Activated CD8-positive, alpha-beta T cell treated with anti-CD3 and anti-CD28 coated beads for 36 hours (primary cell): ENCODE results near the gene MTCH1. TPM values are rescaled to one million over a fixed set of nuclear protein-coding genes. Genes with fewer than 3 reads are reported as not detected.

ENCODE experiments used
- ATAC-seq: fragments of 200-7000 bp; cut with Tn5 transposase; one replicate; pipeline ENCODE4 v1.10.0; 2021; ENCODE audit warnings: mild to moderate bottlenecking, moderate library complexity
- CTCF ChIA-PET: fragments of 350-600 bp; sonication (Branson Sonifier 250); formaldehyde crosslinking; loops from one replicate; lab custom pipeline; 2021; ENCODE audit warnings: antibody characterized with exemption; lab: Charles Lee
- POLR2A ChIA-PET: fragments of 350-600 bp; sonication (Branson Sonifier 250); formaldehyde crosslinking; loops from one replicate; lab custom pipeline; 2021; ENCODE audit warnings: antibody characterized with exemption; lab: Charles Lee
- DNase-seq: peaks from one replicate; pipeline ENCODE4 v3.0.0-alpha.2; 2020
- H3K27ac Mint-ChIP-seq: one replicate; pipeline ENCODE4 v1.8.0; 2021; ENCODE audit warnings: mild to moderate bottlenecking, mixed read lengths
- H3K27me3 Mint-ChIP-seq: one replicate; pipeline ENCODE4 v1.8.0; 2021; ENCODE audit warnings: mixed read lengths
- H3K36me3 Mint-ChIP-seq: one replicate; pipeline ENCODE4 v1.8.0; 2021; ENCODE audit warnings: low read depth, mixed read lengths
- H3K4me1 Mint-ChIP-seq: one replicate; pipeline ENCODE4 v1.8.0; 2021; ENCODE audit warnings: low read depth, mixed read lengths
- H3K4me3 Mint-ChIP-seq: one replicate; pipeline ENCODE4 v1.8.0; 2021; ENCODE audit warnings: mild to moderate bottlenecking, moderate library complexity, mixed read lengths
- H3K9me3 Mint-ChIP-seq: one replicate; pipeline ENCODE4 v1.8.0; 2021; ENCODE audit warnings: mixed read lengths
- intact Hi-C: fragments of 100-400 bp; cut with micrococcal nuclease; formaldehyde crosslinking; loops from one replicate; pipeline ENCODE4 v1.10.0; 2022
- total RNA-seq, 2 experiments: library from RNA; stranded (reverse); gene quantifications; one replicate each; pipeline ENCODE4 v1.2.3, GENCODE V29; 2021
- TF ChIP-seq, protein P1 (sequence below): fragments of 200-600 bp; IDR thresholded peaks from one replicate; pipeline ENCODE4 v1.8.0; 2022; ENCODE audit warnings: antibody characterized with exemption, mild to moderate bottlenecking

Gene MTCH1
- total RNA-seq, 2 experiments from 2014 or later: 96.5 to 100 TPM

DNA sequence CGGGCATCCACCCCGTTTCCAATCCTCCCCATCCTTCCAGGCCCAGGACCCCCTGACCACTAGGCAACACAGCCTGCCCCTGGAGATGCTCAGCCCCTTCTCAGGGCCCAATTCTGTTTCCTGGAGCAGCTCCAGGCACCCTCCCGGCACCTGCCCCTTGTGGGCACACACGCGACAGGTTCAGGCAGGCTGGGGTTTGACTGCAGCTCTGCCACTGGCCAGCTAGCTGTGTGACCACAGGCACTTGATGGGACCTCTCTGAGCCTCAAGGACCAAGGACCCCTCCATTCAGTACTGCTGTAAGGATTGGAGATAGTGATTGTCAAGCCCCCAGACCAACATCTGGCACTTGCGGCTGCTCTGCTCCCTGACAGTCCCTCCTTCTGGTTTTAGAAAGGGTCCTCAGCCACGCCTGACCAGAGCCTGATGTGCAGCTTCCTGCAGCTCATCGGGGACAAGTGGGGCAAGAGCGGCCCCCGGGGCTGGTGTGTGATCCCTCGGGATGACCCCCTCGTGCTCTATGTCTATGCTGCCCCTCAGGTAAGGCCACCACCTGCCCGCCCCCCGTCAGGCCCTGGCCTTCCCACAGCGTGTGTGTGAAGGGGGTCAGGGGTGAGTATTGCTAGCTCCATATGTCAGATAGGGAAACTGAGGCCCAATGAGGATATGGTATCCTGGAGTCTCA lies 41.2 kb upstream of the MTCH1 start:
- peaks cover 64% of the 10 kb centered on the region for H3K4me1 Mint-ChIP-seq
- peaks cover 7% of the 10 kb centered on the region for H3K9me3 Mint-ChIP-seq
- peaks cover 9% of the 10 kb centered on the region for H3K36me3 Mint-ChIP-seq
- intact Hi-C loops: no loop called here
- H3K27ac Mint-ChIP-seq: peak overlapping the region; percentile 20
- H3K27me3 Mint-ChIP-seq: no peaks in the 10 kb centered on the region
- ChIA-PET POLR2A (interaction anchor here (1.8 to 10.1 kb wide), 4 partner anchors 8 to 147 kb away, joined by 6 to 158 read pairs (median 72); partner anchors contain the start of gene PIM1), CTCF (interaction anchor here (0.9 to 19.5 kb wide), 7 partner anchors 7 to 187 kb away, joined by 3 to 784 read pairs (median 91); partner anchors contain the start of gene PIM1)
- ATAC-seq: no peak
- no peak for DNase-seq
- TF ChIP-seq, protein P1, sequence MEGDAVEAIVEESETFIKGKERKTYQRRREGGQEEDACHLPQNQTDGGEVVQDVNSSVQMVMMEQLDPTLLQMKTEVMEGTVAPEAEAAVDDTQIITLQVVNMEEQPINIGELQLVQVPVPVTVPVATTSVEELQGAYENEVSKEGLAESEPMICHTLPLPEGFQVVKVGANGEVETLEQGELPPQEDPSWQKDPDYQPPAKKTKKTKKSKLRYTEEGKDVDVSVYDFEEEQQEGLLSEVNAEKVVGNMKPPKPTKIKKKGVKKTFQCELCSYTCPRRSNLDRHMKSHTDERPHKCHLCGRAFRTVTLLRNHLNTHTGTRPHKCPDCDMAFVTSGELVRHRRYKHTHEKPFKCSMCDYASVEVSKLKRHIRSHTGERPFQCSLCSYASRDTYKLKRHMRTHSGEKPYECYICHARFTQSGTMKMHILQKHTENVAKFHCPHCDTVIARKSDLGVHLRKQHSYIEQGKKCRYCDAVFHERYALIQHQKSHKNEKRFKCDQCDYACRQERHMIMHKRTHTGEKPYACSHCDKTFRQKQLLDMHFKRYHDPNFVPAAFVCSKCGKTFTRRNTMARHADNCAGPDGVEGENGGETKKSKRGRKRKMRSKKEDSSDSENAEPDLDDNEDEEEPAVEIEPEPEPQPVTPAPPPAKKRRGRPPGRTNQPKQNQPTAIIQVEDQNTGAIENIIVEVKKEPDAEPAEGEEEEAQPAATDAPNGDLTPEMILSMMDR: no peak
- no peak overlapping the region for H3K4me3 Mint-ChIP-seq

DNA sequence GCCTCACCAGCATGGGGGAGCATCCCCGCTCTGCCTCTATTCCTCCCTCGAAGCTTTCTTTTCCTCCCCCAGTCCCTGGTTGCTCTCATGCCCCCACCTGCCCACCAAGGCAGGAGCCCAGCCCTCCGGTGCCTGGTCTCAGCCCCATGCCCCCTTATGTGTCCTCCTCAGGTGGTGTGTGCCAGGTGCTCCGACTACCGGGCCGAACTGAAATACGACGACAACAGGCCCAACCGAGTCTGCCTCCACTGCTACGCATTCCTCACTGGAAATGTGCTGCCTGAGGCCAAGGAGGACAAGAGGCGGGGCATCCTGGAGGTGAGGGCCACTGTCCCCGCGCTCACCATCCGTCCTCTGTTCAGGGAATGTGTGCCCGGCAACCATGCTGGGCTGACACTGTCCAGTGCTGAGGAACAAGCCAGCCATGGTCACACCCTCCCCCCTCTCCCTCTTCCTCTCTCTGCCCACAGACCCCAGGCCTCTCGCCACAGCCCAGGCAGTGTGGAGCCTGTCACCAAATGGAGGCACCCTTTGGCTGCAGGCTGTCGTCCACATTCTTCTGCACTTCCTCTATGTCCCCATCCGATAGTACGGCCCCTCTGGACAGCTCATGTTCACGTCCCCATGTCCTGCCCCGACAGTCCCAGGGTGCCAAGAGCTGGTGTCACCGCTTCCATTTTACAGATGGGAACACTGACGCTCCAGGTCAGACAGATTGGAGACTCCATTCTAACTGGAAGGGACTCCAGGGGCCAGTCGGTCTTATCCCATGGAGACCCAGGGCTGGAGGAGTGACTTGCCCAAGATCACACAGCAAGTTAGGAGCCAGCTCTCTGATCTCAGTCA lies 39.8 kb upstream of the MTCH1 start:
- Mint-ChIP-seq H3K27me3 (no peaks in the 10 kb centered on the region), H3K9me3 (peaks cover 7% of the 10 kb centered on the region), H3K4me1 (peaks cover 66% of the 10 kb centered on the region), H3K4me3 (no peak overlapping the region), H3K36me3 (peaks cover 7% of the 10 kb centered on the region), H3K27ac (peak overlapping the region; percentile 44)
- ChIA-PET CTCF (interaction anchor here (2.5 to 19.5 kb wide), 5 partner anchors 6 to 188 kb away, joined by 9 to 784 read pairs (median 405); partner anchors contain the start of gene PIM1), POLR2A (interaction anchor here (0.6 to 9.0 kb wide), 6 partner anchors 8 to 185 kb away, joined by 3 to 124 read pairs (median 10); partner anchors contain the start of gene PIM1)
- TF ChIP-seq, protein P1: no peak
- ATAC-seq (no peak), DNase-seq (no peak)
- intact Hi-C loops: no loop called here

DNA sequence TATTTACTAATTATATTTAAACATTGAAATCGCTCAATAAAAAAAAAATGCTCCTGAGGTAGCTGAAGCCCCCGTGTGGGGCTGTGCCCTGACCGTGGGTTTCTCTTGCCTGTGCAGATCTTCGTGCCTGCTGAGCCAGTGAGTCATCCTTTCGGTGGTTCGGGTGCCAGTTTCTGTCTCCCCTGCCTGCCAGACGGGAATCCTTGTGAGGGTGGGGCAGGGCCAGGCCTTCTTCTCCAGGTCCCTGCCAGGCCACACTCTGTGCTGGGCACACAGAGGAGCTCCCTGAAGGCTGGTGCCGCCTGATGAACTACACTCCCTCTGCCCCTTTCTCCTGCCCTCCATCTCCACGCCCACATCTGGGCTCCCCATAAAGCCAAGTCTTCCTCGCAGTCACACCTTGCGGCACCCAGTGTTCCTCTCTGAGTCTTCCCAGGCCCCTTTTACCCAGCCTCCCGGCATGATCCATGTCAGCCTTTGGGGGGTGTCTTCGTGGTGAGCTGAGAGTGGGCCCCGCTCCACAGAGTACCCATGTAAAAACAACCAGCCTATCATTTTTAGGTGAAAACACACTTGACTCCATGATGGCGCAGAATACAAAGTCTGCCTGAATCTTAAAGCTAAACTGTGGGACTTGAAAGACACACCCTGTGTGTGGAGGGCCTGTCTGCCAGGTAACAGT lies 38.8 kb upstream of the MTCH1 start:
- peaks cover 3% of the 10 kb centered on the region for H3K36me3 Mint-ChIP-seq
- ATAC-seq: peak; percentile 58

DNA sequence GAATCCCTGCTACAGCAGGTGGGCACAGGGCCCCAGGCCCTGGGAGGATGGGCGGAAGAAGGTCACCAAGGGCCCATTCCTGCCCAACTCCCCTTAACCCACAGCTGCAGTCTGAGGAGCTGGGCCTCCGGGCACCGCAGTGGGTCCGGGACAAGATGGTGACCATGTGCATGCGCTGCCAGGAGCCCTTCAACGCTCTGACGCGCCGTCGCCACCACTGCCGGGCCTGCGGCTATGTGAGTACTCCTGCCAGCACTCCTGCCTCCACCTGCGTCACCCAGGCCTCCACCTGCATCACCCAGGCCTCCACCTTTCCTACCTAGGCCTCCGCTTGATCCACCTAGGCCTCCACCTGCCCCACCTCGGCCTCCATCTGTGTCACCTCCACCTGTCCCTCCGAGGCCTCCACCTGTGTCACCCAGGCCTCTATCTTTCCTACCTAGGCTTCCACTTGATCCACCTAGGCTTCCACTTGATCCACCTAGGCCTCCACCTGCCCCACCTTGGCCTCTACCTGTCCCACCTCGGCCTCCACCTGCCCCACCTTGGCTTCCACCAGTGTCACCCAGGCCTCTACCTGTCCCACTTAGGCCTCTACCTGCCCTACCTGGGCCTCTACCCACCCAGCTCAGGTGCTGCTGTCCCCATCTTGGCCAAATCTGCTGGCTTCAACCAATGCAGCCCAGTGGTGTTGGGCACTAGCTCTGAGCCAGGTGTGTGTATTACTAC lies 36.3 kb upstream of the MTCH1 start:
- H3K4me3 Mint-ChIP-seq: no peak overlapping the region
- H3K27me3 Mint-ChIP-seq: no peaks in the 10 kb centered on the region
- TF ChIP-seq, protein P1: no peak
- H3K4me1 Mint-ChIP-seq: peaks cover 64% of the 10 kb centered on the region
- H3K27ac Mint-ChIP-seq: peak overlapping the region; percentile 19
- no peak for ATAC-seq
- POLR2A ChIA-PET: interaction anchor here (0.9 to 9.0 kb wide), 8 partner anchors 8 to 162 kb away, joined by 3 to 124 read pairs (median 4); partner anchors contain the start of genes MTCH1 and PIM1
- H3K9me3 Mint-ChIP-seq: no peaks in the 10 kb centered on the region
- intact Hi-C loops: no loop called here
- CTCF ChIA-PET: interaction anchor here (0.7 to 19.5 kb wide), 33 partner anchors 7 to 411 kb away, joined by 3 to 784 read pairs (median 5); partner anchors contain the start of genes C6orf89, CMTR1, MTCH1 and PI16
- no peak for DNase-seq
- no peaks in the 10 kb centered on the region for H3K36me3 Mint-ChIP-seq

More for the DNA sequence above, 38.8 kb upstream of the MTCH1 start:
- H3K4me3 Mint-ChIP-seq: no peak overlapping the region
- POLR2A ChIA-PET: interaction anchor here (0.6 to 9.0 kb wide), 8 partner anchors 9 to 186 kb away, joined by 3 to 124 read pairs (median 6); partner anchors contain the start of gene PIM1
- DNase-seq: peak; percentile 81
- intact Hi-C loops: no loop called here
- CTCF ChIA-PET: interaction anchor here (0.9 to 19.5 kb wide), 7 partner anchors 9 to 290 kb away, joined by 3 to 784 read pairs (median 9); partner anchors contain the start of gene PIM1
- H3K27me3 Mint-ChIP-seq: no peaks in the 10 kb centered on the region
- H3K27ac Mint-ChIP-seq: peak overlapping the region; percentile 72
- H3K9me3 Mint-ChIP-seq: no peaks in the 10 kb centered on the region
- H3K4me1 Mint-ChIP-seq: peaks cover 58% of the 10 kb centered on the region
- TF ChIP-seq, protein P1: no peak
